Gastrocnemius medialis (tissue), 4 donors: Measurements from ENCODE around the gene TNFSF4.

Experiments
- CTCF ChIP-seq, 5 experiments: fragments of 450-650 bp in 3 of 5; fragments of 200-600 bp in 2 of 5; sonication (generic) in 2 of 5; IDR thresholded peaks in 4 of 5; conservative IDR thresholded peaks in 1 of 5; 1 replicate in 4 of 5; 2 replicates in 1 of 5; pipeline ENCODE4 v1.5.1; 2016 to 2019; ENCODE audit warnings: antibody characterized with exemption in 5 of 5, mild to moderate bottlenecking in 3 of 5, moderate library complexity in 3 of 5
- POLR2A ChIP-seq, 2 donors: fragments of 450-650 bp; IDR thresholded peaks; one replicate each; pipeline ENCODE4 v1.6.1; 2017; ENCODE audit warnings: antibody characterized with exemption in 2 of 2, mild to moderate bottlenecking in 2 of 2, moderate library complexity in 2 of 2

- peak in 2 of 5 experiments; percentile 23 to 51 for TF ChIP-seq CTCF (IDR thresholded peaks at IDR 0.05 in 4 of 5, conservative IDR thresholded peaks at IDR 0.05 in 1 of 5)
- TF ChIP-seq POLR2A (IDR thresholded peaks at IDR 0.05), result no peak
Measured at GRCh38 chr1:173255214-173255813, 48.2 kb upstream of the TNFSF4 start.
